Heart left ventricle (tissue), 16 donors: ENCODE results near the gene PRLH. TPM values are rescaled to one million over a fixed set of nuclear protein-coding genes. Genes with fewer than 3 reads are reported as not detected.

Experiments used
- ATAC-seq, 4 donors: fragments of 200-7000 bp; cut with Tn5 transposase; one replicate each; pipeline ENCODE4 v1.9.1; 2020 to 2022; ENCODE audit warnings: moderate library complexity in 4 of 4, mild to moderate bottlenecking in 3 of 4, moderate number of reproducible peaks in 1 of 4
- DNase-seq, 5 donors: peaks; one replicate each; pipeline ENCODE4 v3.0.0-alpha.2; 2020
- H3K27ac ChIP-seq, 12 donors: fragments of 200-600 bp; sonication (generic) in 4 of 12; one replicate each; pipeline versions ENCODE4 v1.5.0 to v1.8.0; 2016 to 2022; ENCODE audit warnings: mild to moderate bottlenecking in 2 of 12
- H3K27me3 ChIP-seq, 9 donors: fragments of 200-600 bp; sonication (generic) in 2 of 9; one replicate each; pipeline versions ENCODE4 v1.5.1 to v1.8.0; 2016 to 2022; ENCODE audit warnings: mild to moderate bottlenecking in 3 of 9
- H3K36me3 ChIP-seq, 9 donors: fragments of 200-600 bp; sonication (generic) in 2 of 9; one replicate each; pipeline versions ENCODE4 v1.5.0 to v1.8.0; 2018 to 2022; ENCODE audit warnings: mild to moderate bottlenecking in 2 of 9
- H3K4me1 ChIP-seq, 12 donors: fragments of 200-600 bp; sonication (generic) in 4 of 12; one replicate each; pipeline versions ENCODE4 v1.5.0 to v1.8.0; 2016 to 2022; ENCODE audit warnings: mild to moderate bottlenecking in 3 of 12
- H3K4me3 ChIP-seq, 12 donors: fragments of 200-600 bp; sonication (generic) in 4 of 12; one replicate each; pipeline versions ENCODE4 v1.5.0 to v1.8.0; 2017 to 2022; ENCODE audit warnings: mild to moderate bottlenecking in 9 of 12, moderate library complexity in 4 of 12
- H3K9me3 ChIP-seq, 12 donors: fragments of 200-600 bp; sonication (generic) in 4 of 12; one replicate each; pipeline versions ENCODE4 v1.5.0 to v1.8.0; 2016 to 2022; ENCODE audit warnings: mild to moderate bottlenecking in 1 of 12
- POLR2A ChIP-seq, 2 donors: fragments of 450-650 bp; IDR thresholded peaks; one replicate each; pipeline ENCODE4 v1.6.1; 2017; ENCODE audit warnings: antibody characterized with exemption in 2 of 2, mild to moderate bottlenecking in 2 of 2, moderate library complexity in 2 of 2
- WGBS, 4 donors: extraction: QIAGEN DNeasy Blood & Tissue Kit in 2 of 4; methylation state at CpG; one replicate each; pipeline versions ENCODE4 v1.1.5 to v1.1.7; 2013 to 2018; 5-methylcytosine and 5-hydroxymethylcytosine counted together
- intact Hi-C, 10 donors: fragments of 100-400 bp; cut with DNase I; formaldehyde crosslinking; loops; one replicate each; pipeline versions ENCODE4 v1.11.1 to v1.14.2; 2022
- polyA plus RNA-seq, 2 donors: library from polyadenylated mRNA; stranded (reverse); fragments of 200-250 nt; gene quantifications; one replicate each; pipeline ENCODE4 v1.2.3, GENCODE V29; 2013
- total RNA-seq, 9 donors: library from RNA; depleted of rRNA in 2 of 9; stranded (reverse); fragments of >200 nt in 2 of 9; fragmentation: NEBNext Ultra II Directional in 3 of 9; extraction: Animal tissue kit (Norgen Biotek cat#: 25700) in 3 of 9; gene quantifications; one replicate each; pipeline versions ENCODE4 v1.1.0 to v1.2.4, GENCODE V29; 2016 to 2023
- TF ChIP-seq, protein P1 (sequence below), 12 donors: fragments of 200-600 bp; sonication (generic) in 4 of 12; IDR thresholded peaks; one replicate each; pipeline versions ENCODE4 v1.5.0 to v1.8.0; 2018 to 2022; ENCODE audit warnings: antibody characterized with exemption in 12 of 12, mild to moderate bottlenecking in 5 of 12
- donor health status: ischemic (EF 13 %, LVEDD 7.1; RV severe dilation, severe dysfunction).
- donor health status: healthy with polysubstance abuse.
- donor health status: DM: no; HTN: yes; CAD: no.
- donor health status: DM: no; HTN: no; CAD: no.
- donor health status: ischemic (EF 25% LVEDD 6.9; RV normal size, moderate dysfunction).
- donor health status: ischemic (EF 25% LVEDD 5.7; RV mildly dilated, moderate dysfunction).
- donor health status: healthy.
- donor health status: DM: yes; HTN: yes; CAD: no.
- donor health status: ischemic (EF 35%, LVEDD 5.7; RV mildly dilated, moderate dysfunction).
- donor health status: nonischemic (EF 11% LVEDD 7.7; RV severe dilation, severe dysfunction).
- donor health status: DM: yes; HTN: yes; CAD: no.
- donor health status: PGD.
- donor health status: ischemic (EF 29% LVEDD 5.4; RV normal size, mild dysfunction).
- donor health status: nonischemic (EF 23%, LVEDD 6.1; RV moderate dilation, normal function).

Gene PRLH
- total and polyA plus RNA-seq, 11 donors = not detected

DNA sequence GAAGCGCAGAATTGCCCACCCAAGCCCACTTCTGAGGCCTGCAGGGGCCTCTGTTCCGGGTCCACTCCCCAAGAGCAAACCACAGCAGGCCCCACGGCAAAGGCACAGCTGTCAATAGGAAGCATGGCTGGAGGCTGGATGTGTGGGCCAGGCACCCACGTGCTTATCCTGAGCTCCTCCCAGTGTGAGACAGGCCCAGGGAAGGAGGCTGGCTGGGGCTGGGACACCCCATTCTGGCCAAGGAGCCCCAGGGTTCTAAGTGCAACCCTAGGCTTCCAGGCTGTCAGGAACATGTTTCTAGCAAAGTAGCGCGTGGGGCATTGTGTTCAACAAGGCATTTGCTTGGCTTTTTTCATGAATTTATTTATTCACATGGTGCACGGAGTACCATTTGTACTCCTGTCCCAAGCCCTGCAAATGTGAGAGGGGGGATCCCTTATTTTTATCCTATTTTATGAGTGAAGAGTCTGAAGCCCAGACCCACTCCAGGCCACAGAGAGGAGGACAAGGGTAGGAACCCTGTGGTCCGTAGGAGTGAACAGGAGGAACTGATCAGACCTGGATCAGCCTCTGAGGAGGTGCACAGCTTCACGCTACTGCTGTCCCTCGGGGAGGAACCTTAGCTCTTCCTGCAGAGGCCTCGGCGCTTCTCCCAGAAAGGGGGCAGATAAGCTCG, 30.3 kb downstream of the PRLH start:
- WGBS, 4 donors = 85 to 87% (median 86%) methylated on average over 13 of the region's 13 CpGs
- intact Hi-C loops = loop anchor here in 4 of 10 donors (5.0 to 10.0 kb wide), 3 partner anchors 48 to 151 kb away; no protein-coding TSS in a partner anchor
- H3K4me1 ChIP-seq = peaks cover 0 to 47% (median 24%) of the 10 kb centered on the region in 12 donors

DNA sequence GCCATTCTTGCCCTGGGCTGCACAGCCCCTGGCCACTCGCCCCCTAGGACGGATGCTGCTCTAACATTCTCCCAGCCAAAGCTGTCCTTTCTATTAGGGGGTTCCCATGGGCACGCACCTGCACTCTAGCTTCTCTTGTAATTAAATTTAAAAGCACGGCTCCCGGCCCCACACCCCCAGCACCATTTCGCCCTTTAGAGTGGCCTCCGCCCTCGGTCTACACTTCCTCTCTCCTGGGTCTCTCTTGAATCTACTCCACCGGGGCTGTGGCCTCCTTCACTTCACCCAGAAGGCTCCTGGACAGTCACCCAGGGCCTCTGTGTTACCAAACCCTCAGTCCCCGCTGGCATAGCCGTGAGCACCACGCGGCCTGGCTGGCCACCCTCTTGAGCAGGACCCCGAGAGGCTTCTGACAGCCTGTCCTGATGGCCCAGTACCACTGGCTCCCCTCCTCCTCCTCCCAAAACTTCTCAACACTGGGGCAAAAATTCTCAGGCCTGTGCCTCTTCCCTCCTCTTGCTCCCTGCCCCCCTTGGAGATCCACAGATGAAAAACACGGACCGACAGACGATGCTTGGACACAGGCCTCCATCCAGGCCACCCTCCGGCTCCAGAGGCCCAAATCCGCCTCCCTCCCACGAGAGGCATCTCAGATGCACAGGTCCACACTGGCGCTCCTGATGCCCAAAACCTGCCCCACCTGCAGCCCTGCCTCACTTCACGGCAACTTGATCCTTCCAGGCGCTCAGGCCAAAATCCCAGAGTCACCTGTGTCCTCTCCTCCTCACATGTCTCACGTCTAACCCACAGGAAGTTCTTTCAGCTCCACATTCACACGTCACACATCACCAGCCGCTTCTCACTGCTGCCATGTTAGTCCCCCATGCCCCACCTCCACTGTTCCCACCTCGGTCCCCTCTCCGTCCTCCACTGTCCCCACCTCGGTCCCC, 31.1 kb downstream of the PRLH start:
- Histone ChIP-seq H3K4me3 (no peak overlapping the region), H3K27me3 (no peaks in the 10 kb centered on the region), H3K27ac (peak overlapping the region in 1 of 12 donors; percentile 39), H3K4me1 (peaks cover 0 to 50% (median 25%) of the 10 kb centered on the region in 12 donors), H3K36me3 (no peaks in the 10 kb centered on the region), H3K9me3 (no peaks in the 10 kb centered on the region)
- DNase-seq (no peak), ATAC-seq (no peak)
- intact Hi-C loops = loop anchor here in 4 of 10 donors (5.0 to 10.0 kb wide), 3 partner anchors 47 to 150 kb away; no protein-coding TSS in a partner anchor
- TF ChIP-seq POLR2A (IDR thresholded peaks at IDR 0.05) = no peak
- TF ChIP-seq, protein P1, sequence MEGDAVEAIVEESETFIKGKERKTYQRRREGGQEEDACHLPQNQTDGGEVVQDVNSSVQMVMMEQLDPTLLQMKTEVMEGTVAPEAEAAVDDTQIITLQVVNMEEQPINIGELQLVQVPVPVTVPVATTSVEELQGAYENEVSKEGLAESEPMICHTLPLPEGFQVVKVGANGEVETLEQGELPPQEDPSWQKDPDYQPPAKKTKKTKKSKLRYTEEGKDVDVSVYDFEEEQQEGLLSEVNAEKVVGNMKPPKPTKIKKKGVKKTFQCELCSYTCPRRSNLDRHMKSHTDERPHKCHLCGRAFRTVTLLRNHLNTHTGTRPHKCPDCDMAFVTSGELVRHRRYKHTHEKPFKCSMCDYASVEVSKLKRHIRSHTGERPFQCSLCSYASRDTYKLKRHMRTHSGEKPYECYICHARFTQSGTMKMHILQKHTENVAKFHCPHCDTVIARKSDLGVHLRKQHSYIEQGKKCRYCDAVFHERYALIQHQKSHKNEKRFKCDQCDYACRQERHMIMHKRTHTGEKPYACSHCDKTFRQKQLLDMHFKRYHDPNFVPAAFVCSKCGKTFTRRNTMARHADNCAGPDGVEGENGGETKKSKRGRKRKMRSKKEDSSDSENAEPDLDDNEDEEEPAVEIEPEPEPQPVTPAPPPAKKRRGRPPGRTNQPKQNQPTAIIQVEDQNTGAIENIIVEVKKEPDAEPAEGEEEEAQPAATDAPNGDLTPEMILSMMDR (IDR thresholded peaks at IDR 0.05) = no peak
- 88 to 95% (median 92%) methylated on average over 29 of the region's 29 CpGs for WGBS, 4 donors

More for the DNA sequence above, 30.3 kb downstream of the PRLH start:
- no peaks in the 10 kb centered on the region for H3K27me3 ChIP-seq
- H3K9me3 ChIP-seq = no peaks in the 10 kb centered on the region
- H3K4me3 ChIP-seq = no peak overlapping the region
- no peak for DNase-seq
- no peaks in the 10 kb centered on the region for H3K36me3 ChIP-seq
- no peak for ATAC-seq
- peak overlapping the region in 4 of 12 donors; percentile 10 to 50 (median 30) for H3K27ac ChIP-seq
- TF ChIP-seq, protein P1 (IDR thresholded peaks at IDR 0.05) = no peak
- TF ChIP-seq POLR2A (IDR thresholded peaks at IDR 0.05) = no peak

DNA sequence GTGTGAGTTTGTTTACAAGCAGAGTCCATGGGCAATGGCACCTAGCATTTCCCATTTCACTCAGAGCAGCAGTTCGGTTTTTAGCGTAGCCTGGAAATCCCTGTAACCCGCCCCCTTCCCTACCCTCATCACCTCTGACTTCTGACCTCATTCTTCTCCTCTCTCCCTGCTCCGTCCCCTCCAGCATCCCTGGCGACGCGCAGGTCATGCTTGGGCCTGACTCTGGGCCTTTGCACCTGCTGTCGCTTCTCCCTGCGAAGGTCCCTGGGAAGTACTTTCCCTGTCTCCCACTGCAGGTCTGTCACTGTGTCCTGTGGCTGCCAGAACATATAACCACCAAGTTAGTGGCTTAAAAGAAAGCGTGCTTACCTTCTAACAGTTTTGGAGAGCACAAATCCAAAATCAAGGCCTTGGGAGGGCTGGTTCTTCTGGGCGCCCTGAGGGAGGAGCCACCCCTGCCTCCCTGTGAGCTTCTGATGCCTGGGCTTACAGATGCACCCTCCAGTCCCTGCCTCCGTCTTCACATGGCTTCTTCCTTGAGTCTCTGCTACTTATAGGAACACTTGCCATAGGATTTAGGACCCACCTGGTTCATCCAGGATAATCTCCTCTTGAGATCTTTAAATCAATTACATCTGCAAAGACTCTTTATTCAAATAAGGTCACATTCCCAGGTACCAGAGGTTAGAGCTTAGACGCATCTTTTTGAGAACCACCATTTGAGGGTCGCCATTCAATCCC, 32.3 kb downstream of the PRLH start:
- intact Hi-C loops = loop anchor here in 4 of 10 donors (5.0 to 10.0 kb wide), 3 partner anchors 46 to 149 kb away; no protein-coding TSS in a partner anchor

More for the DNA sequence above, 32.3 kb downstream of the PRLH start:
- Histone ChIP-seq H3K9me3 (no peaks in the 10 kb centered on the region), H3K36me3 (no peaks in the 10 kb centered on the region), H3K27me3 (no peaks in the 10 kb centered on the region), H3K4me3 (no peak overlapping the region), H3K27ac (peak overlapping the region in 5 of 12 donors; percentile 38 to 91 (median 85)), H3K4me1 (peaks cover 0 to 54% (median 28%) of the 10 kb centered on the region in 12 donors)
- ATAC-seq = no peak
- no peak for TF ChIP-seq POLR2A (IDR thresholded peaks at IDR 0.05)
- TF ChIP-seq, protein P1 (IDR thresholded peaks at IDR 0.05) = no peak
- peak in 1 of 5 donors; percentile 8 for DNase-seq
- 79 to 96% (median 93%) methylated on average over 14 of the region's 14 CpGs for WGBS, 4 donors
